CD14-positive monocyte (primary cell): Measurements from ENCODE around the gene PPM1D. TPM values are rescaled to one million over a fixed set of nuclear protein-coding genes. Genes with fewer than 3 reads are reported as not detected.

Experiments used
- DNase-seq, 3 donors: peaks; one replicate each; pipeline ENCODE4 v3.0.0-alpha.2; 2011 to 2022
- H2AFZ ChIP-seq: 2 replicates; pipeline ENCODE4 v1.6.0; 2012; ENCODE audit warnings: mild to moderate bottlenecking, low read depth, low read length, inconsistent platforms; ENCODE audit not compliant: insufficient read depth, poor library complexity, severe bottlenecking
- H3K27ac ChIP-seq, 2 donors: 1 replicate in 1 of 2; 2 replicates in 1 of 2; pipeline ENCODE4 v1.5.1; 2012 to 2013; ENCODE audit warnings: low read length in 2 of 2, control low read depth in 1 of 2, inconsistent platforms in 1 of 2, low read depth in 1 of 2, mild to moderate bottlenecking in 1 of 2
- H3K27me3 ChIP-seq, 2 donors: one replicate each; pipeline versions ENCODE4 v1.6.0 to v1.6.1; 2011 to 2013; ENCODE audit warnings: low read length in 2 of 2; ENCODE audit not compliant: control insufficient read depth in 2 of 2, insufficient read depth in 2 of 2
- H3K36me3 ChIP-seq, 2 donors: replicated peaks in 1 of 2; 1 replicate in 1 of 2; 2 replicates in 1 of 2; pipeline versions ENCODE4 v1.5.1 to v1.6.1; 2012 to 2013; ENCODE audit warnings: low read length in 2 of 2, control low read depth in 1 of 2, inconsistent platforms in 1 of 2, mild to moderate bottlenecking in 1 of 2; ENCODE audit not compliant: insufficient read depth in 2 of 2, control insufficient read depth in 1 of 2
- H3K4me1 ChIP-seq, 2 donors: 1 replicate in 1 of 2; 2 replicates in 1 of 2; pipeline versions ENCODE4 v1.5.1 to v1.6.1; 2012 to 2013; ENCODE audit warnings: low read length in 2 of 2, control low read depth in 1 of 2, inconsistent platforms in 1 of 2, mild to moderate bottlenecking in 1 of 2, moderate library complexity in 1 of 2; ENCODE audit not compliant: insufficient read depth in 2 of 2, control insufficient read depth in 1 of 2
- H3K4me2 ChIP-seq: replicated peaks from 2 replicates; pipeline ENCODE3; 2012; ENCODE audit warnings: low read length, moderate library complexity, mild to moderate bottlenecking; ENCODE audit not compliant: poor library complexity, severe bottlenecking; ENCODE audit errors: extremely low read depth
- H3K4me3 ChIP-seq, 3 experiments: fragments of 200-600 bp in 1 of 3; sonication (generic) in 1 of 3; replicated peaks in 1 of 3; 1 replicate in 2 of 3; 2 replicates in 1 of 3; pipeline ENCODE4 v1.5.1; 2011 to 2013; ENCODE audit warnings: low read length in 3 of 3, mild to moderate bottlenecking in 3 of 3, control low read depth in 2 of 3, low read depth in 2 of 3, inconsistent platforms in 1 of 3, moderate library complexity in 1 of 3
- H3K79me2 ChIP-seq: 2 replicates; pipeline ENCODE4 v1.6.0; 2012; ENCODE audit warnings: mild to moderate bottlenecking, control low read depth, inconsistent platforms, low read length, moderate library complexity; ENCODE audit not compliant: insufficient read depth
- H3K9ac ChIP-seq: 2 replicates; pipeline ENCODE4 v1.6.0; 2017; ENCODE audit warnings: low read length, mild to moderate bottlenecking; ENCODE audit not compliant: insufficient read depth, poor library complexity, severe bottlenecking
- H3K9me3 ChIP-seq, 2 donors: replicated peaks in 1 of 2; 1 replicate in 1 of 2; 2 replicates in 1 of 2; pipeline versions ENCODE4 v1.5.1 to v1.6.1; 2012 to 2013; ENCODE audit warnings: low read length in 2 of 2, control low read depth in 1 of 2; ENCODE audit not compliant: control insufficient read depth in 1 of 2, insufficient read depth in 1 of 2
- H4K20me1 ChIP-seq: 2 replicates; pipeline ENCODE4 v1.6.0; 2012; ENCODE audit warnings: mild to moderate bottlenecking, low read length, control low read depth, moderate library complexity; ENCODE audit not compliant: insufficient read depth
- H3K27ac Mint-ChIP-seq, 7 donors: one replicate each; pipeline ENCODE4 v1.8.0; 2020; ENCODE audit warnings: mild to moderate bottlenecking in 7 of 7, mixed read lengths in 7 of 7, moderate library complexity in 6 of 7, inconsistent platforms in 2 of 7
- H3K27me3 Mint-ChIP-seq, 3 donors: one replicate each; pipeline ENCODE4 v1.8.0; 2021 to 2022; ENCODE audit warnings: low read depth in 3 of 3, mild to moderate bottlenecking in 3 of 3, mixed read lengths in 3 of 3, moderate library complexity in 3 of 3, inconsistent platforms in 1 of 3
- H3K36me3 Mint-ChIP-seq, 2 donors: one replicate each; pipeline ENCODE4 v1.8.0; 2020; ENCODE audit warnings: mixed read lengths in 2 of 2, inconsistent platforms in 1 of 2, mild to moderate bottlenecking in 1 of 2
- H3K4me1 Mint-ChIP-seq: one replicate; pipeline ENCODE4 v1.8.0; 2020; ENCODE audit warnings: mild to moderate bottlenecking, mixed read lengths
- H3K4me3 Mint-ChIP-seq, 2 donors: one replicate each; pipeline ENCODE4 v1.8.0; 2020; ENCODE audit warnings: mild to moderate bottlenecking in 2 of 2, mixed read lengths in 2 of 2, moderate library complexity in 1 of 2
- H3K9me3 Mint-ChIP-seq, 7 donors: one replicate each; pipeline ENCODE4 v1.8.0; 2020 to 2022; ENCODE audit warnings: mixed read lengths in 7 of 7, mild to moderate bottlenecking in 6 of 7, moderate library complexity in 6 of 7, inconsistent platforms in 2 of 7
- CTCF ChIP-seq: fragments of 200-600 bp; IDR thresholded peaks from one replicate; pipeline ENCODE4 v1.8.0; 2022; ENCODE audit warnings: antibody characterized with exemption, mild to moderate bottlenecking
- WGBS: methylation state at CpG from one replicate; pipeline ENCODE4 v1.1.5; 2013; ENCODE audit warnings: missing lambda C conversion rate; ENCODE audit not compliant: insufficient coverage; 5-methylcytosine and 5-hydroxymethylcytosine counted together
- intact Hi-C, 2 donors: fragments of 100-400 bp; cut with micrococcal nuclease; formaldehyde crosslinking; loops; one replicate each; pipeline versions ENCODE4 v1.15.0 to v1.15.1; 2023
- polyA plus RNA-seq, 3 donors: library from polyadenylated mRNA; depleted of rRNA in 1 of 3; unstranded in 2 of 3; stranded (reverse) in 1 of 3; fragments of 300-500 nt in 2 of 3; fragments of >200 nt in 1 of 3; fragmentation: Illumina TruSeq in 2 of 3; gene quantifications; 1 replicate in 2 of 3; 2 replicates in 1 of 3; pipeline ENCODE4 v1.2.3, GENCODE V29; 2012 to 2021

Gene PPM1D
- polyA plus RNA-seq, 3 donors: 4.7 to 7.3 (median 7.2) TPM

GRCh38 chr17:60557805-60558204 is 42.2 kb upstream of the PPM1D start:
- H3K9me3 ChIP-seq: peaks cover 0 to 14% of the 10 kb centered on the region in 2 donors

GRCh38 chr17:60559659-60559994 is 40.4 kb upstream of the PPM1D start:
- Histone ChIP-seq H2AFZ (no peak overlapping the region), H3K79me2 (no peaks in the 10 kb centered on the region), H3K4me2 (no peak overlapping the region), H4K20me1 (no peaks in the 10 kb centered on the region), H3K9ac (no peak overlapping the region), H3K9me3 (peaks cover 0 to 14% of the 10 kb centered on the region in 2 donors), H3K4me3 (no peak overlapping the region), H3K36me3 (no peaks in the 10 kb centered on the region), H3K4me1 (no peaks in the 10 kb centered on the region), H3K27me3 (no peaks in the 10 kb centered on the region), H3K27ac (no peak overlapping the region)
- H3K27me3 Mint-ChIP-seq: peaks cover 0 to 5% (median 0%) of the 10 kb centered on the region in 3 donors
- H3K9me3 Mint-ChIP-seq: peaks cover 1 to 12% (median 9%) of the 10 kb centered on the region in 7 donors
- no peak for DNase-seq
- no peak overlapping the region for H3K4me3 Mint-ChIP-seq
- WGBS: 97% methylated on average over 7 of the region's 8 CpGs
- H3K4me1 Mint-ChIP-seq: no peaks in the 10 kb centered on the region
- no peak overlapping the region for H3K27ac Mint-ChIP-seq
- intact Hi-C loops: no loop called here
- no peak for TF ChIP-seq CTCF
- H3K36me3 Mint-ChIP-seq: no peaks in the 10 kb centered on the region

More at GRCh38 chr17:60557805-60558204, 42.2 kb upstream of the PPM1D start:
- Mint-ChIP-seq H3K27ac (no peak overlapping the region), H3K9me3 (peaks cover 5 to 22% (median 18%) of the 10 kb centered on the region in 7 donors), H3K4me1 (no peaks in the 10 kb centered on the region), H3K36me3 (no peaks in the 10 kb centered on the region), H3K4me3 (no peak overlapping the region), H3K27me3 (peaks cover 0 to 2% (median 0%) of the 10 kb centered on the region in 3 donors)
- no peak overlapping the region for H3K27ac ChIP-seq
- no peaks in the 10 kb centered on the region for H3K27me3 ChIP-seq
- WGBS: 100% methylated on average over 1 of the region's 2 CpGs
- H4K20me1 ChIP-seq: no peaks in the 10 kb centered on the region
- no peak overlapping the region for H2AFZ ChIP-seq
- H3K4me2 ChIP-seq: no peak overlapping the region
- intact Hi-C loops: no loop called here
- no peak for DNase-seq
- H3K4me1 ChIP-seq: no peaks in the 10 kb centered on the region
- TF ChIP-seq CTCF: no peak
- no peak overlapping the region for H3K9ac ChIP-seq
- H3K36me3 ChIP-seq: no peaks in the 10 kb centered on the region
- H3K4me3 ChIP-seq: no peak overlapping the region
- no peaks in the 10 kb centered on the region for H3K79me2 ChIP-seq
